Mononuclear cell (primary cell): ENCODE measurements around the gene RNASEL. TPM values are rescaled to one million over a fixed set of nuclear protein-coding genes. Genes with fewer than 3 reads are reported as not detected.

Experiments used
- total RNA-seq: library from RNA; depleted of rRNA; stranded (reverse); fragments of >200 nt; gene quantifications from one replicate; pipeline ENCODE4 v1.2.3, GENCODE V29; 2012

RNASEL gene
- total RNA-seq, 1 donor = 2.9 TPM

Other genes with a start within 250 kb of the RNASEL start
- 417 TPM for gene GLUL, start 197.5 kb downstream of the RNASEL start, total RNA-seq
- not detected for gene TEDDM1, start 188.6 kb downstream of the RNASEL start, total RNA-seq
- gene RGSL1, start 139.1 kb downstream of the RNASEL start, total RNA-seq = not detected
- gene RGS16, start 15.1 kb upstream of the RNASEL start, total RNA-seq = 4.3 TPM
- gene RGS8, start 95.3 kb upstream of the RNASEL start, total RNA-seq = not detected
- gene NPL, start 200.5 kb upstream of the RNASEL start, total RNA-seq = 13.9 TPM